Hepatocyte (in vitro differentiated cells): ENCODE data around the gene LZIC.

ENCODE experiments used
- EZH2 ChIP-seq: fragments of 200-600 bp; sonication (generic); IDR thresholded peaks from 2 replicates; pipeline ENCODE4 v1.6.1; 2016; ENCODE audit warnings: antibody characterized with exemption, mild to moderate bottlenecking, borderline replicate concordance
- EZH2phosphoT487 ChIP-seq: fragments of 200-600 bp; sonication (generic); IDR thresholded peaks from one replicate; pipeline ENCODE4 v1.6.1; 2018; ENCODE audit warnings: antibody characterized with exemption, mild to moderate bottlenecking, low read depth, moderate library complexity; ENCODE audit not compliant: unreplicated experiment, severe bottlenecking
- TF ChIP-seq, protein P1 (sequence below): fragments of 200-600 bp; sonication (generic); IDR thresholded peaks from 2 replicates; pipeline ENCODE4 v1.5.1; 2016; ENCODE audit warnings: antibody characterized with exemption, mild to moderate bottlenecking; ENCODE audit not compliant: poor library complexity

DNA sequence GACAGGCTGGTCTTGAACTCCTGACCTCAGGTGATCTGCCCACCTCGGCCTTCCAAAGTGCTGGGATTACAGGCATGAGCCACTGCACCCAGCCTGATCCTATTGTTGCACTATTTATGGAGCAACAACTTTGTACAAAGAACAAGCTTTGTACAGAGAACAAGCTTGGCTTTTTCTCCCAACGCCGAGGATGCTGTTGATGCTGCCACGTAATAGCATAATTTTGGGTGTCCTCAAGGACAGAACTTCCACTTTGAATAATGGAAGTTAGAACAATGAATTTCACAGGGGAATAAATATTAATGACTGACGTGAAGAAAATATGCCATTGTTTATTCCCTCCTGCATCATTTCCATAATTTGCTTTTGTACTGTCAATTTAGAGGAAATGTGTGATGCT lies 41.1 kb upstream of the LZIC start:
- TF ChIP-seq, protein P1, sequence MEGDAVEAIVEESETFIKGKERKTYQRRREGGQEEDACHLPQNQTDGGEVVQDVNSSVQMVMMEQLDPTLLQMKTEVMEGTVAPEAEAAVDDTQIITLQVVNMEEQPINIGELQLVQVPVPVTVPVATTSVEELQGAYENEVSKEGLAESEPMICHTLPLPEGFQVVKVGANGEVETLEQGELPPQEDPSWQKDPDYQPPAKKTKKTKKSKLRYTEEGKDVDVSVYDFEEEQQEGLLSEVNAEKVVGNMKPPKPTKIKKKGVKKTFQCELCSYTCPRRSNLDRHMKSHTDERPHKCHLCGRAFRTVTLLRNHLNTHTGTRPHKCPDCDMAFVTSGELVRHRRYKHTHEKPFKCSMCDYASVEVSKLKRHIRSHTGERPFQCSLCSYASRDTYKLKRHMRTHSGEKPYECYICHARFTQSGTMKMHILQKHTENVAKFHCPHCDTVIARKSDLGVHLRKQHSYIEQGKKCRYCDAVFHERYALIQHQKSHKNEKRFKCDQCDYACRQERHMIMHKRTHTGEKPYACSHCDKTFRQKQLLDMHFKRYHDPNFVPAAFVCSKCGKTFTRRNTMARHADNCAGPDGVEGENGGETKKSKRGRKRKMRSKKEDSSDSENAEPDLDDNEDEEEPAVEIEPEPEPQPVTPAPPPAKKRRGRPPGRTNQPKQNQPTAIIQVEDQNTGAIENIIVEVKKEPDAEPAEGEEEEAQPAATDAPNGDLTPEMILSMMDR = no peak
- TF ChIP-seq EZH2phosphoT487 = no peak
- TF ChIP-seq EZH2 = no peak
